NCI-H82 (cell line): Measurements from ENCODE around the gene TRUB1.
"Not testable (repeated sequence)": the region's sequence is repeated elsewhere in the genome, so short reads cannot be mapped to it uniquely, and the experiment has no call there.

Source experiments
- DNase-seq: peaks from one replicate; lab custom pipeline; 2025; lab: John Stamatoyannopoulos, UW

The TRUB1 gene

GRCh38 chr10:114937962-114938855 lies at the start of gene TRUB1:
Gene TRUB1, plus strand, starts transcription at chr10:114938195. Its CDS starts 59 bp downstream, at chr10:114938254.
- DNase-seq = peak; percentile 93

DNA sequence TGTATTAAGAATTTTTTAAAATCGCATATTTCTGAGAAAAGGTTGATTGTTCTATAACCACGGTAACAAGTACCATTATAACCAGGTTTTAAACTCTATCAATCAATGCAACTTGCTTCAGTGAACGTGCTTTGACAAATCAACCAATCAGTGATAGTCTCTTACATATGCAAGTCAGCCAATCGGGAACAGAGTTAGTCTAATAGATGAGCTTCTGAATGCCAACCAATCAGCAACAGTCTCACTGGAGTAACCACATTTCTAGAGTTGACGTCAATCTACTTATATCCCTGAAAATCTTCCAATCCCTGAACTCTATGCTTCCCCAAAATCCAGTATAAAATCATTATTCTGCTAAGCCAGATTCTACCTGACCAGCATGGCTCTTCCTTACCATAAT lies 44.7 kb upstream of the TRUB1 start:
- DNase-seq = peak; percentile 26

- DNase-seq = no peak
Observed at GRCh38 chr10:114894911-114895310, 43.1 kb upstream of the TRUB1 start.

DNA sequence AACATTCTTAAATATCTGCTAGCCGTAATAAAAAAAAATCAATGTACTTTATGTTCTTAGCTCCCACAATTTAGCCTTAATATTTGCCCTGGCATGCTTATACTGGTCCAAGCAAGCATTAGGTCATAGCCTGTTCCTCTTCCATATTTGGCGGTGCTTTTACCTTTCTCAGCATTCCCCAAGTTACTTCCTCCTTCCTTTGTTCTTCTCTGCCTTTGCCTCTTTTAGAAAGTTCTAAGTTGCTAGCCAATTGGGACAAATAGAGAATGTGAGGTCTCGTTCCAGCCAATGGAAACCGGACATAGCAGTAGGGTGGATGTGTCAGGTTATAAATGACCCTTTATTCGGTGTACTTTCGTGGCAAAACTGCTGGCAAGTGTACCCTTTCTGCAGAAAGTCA lies 41.0 kb upstream of the TRUB1 start:
- DNase-seq = not testable (repeated sequence)

- DNase-seq = no peak
Observed at GRCh38 chr10:114897593-114897992, 40.4 kb upstream of the TRUB1 start.

GRCh38 chr10:114899982-114900381 lies 38.0 kb upstream of the TRUB1 start:
- no peak for DNase-seq

DNA sequence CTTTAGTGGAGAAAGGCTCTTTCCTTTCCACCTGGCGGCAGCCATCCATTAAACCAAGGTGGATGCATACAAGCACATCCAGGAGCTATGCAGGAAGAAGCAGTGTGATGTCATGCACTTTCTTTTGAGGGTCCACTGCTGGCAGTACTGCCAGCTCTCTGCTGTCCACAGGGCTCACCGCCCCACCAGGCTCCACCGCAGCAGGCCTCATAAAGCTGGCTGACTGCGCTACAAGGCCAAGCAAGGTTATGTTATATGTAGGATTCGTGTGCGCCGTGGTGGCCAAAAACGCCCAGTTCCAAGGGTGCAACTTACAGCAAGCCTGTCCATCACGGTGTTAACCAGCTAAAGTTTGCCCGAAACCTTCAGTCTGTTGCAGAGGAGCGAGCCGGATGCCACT lies 37.3 kb upstream of the TRUB1 start:
- no peak for DNase-seq

DNA sequence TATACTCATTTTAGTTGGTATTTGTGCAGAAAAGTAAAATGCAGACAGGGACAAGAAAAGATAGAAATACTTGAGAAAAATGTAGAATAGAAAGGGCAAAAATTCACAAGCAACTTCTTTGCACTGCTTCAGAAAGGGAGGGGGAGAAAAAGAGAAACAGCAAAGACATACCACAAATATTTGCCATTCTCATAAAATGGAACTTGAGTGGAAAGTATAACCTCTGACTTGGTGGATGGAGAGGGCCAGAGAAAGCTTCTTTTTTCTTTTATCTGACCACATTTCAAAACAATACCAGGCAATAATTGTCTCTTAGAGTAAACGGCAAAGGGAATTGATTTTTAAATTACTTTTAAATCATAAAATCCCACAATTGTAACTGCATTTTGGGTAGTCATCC lies 35.8 kb upstream of the TRUB1 start:
- DNase-seq = no peak

DNA sequence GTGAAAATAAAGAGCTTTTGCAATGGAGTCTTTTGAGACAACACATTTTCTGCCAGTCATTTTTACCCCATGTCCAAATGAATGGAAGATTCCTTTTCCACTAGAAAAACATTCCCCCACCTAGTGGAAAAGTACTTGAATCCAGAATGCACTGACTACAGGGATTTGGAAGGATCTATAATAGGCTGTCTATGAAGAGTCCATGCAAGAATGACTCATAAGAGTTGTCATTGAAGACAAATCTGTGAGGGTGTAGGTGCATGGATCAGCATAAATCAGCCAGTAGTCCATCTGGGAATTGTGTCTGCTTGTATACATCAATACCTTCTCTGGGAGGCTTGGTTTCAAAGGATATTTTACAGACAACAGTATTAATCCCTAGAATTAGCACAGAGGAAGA lies 32.5 kb upstream of the TRUB1 start:
- DNase-seq = peak; percentile 26

DNA sequence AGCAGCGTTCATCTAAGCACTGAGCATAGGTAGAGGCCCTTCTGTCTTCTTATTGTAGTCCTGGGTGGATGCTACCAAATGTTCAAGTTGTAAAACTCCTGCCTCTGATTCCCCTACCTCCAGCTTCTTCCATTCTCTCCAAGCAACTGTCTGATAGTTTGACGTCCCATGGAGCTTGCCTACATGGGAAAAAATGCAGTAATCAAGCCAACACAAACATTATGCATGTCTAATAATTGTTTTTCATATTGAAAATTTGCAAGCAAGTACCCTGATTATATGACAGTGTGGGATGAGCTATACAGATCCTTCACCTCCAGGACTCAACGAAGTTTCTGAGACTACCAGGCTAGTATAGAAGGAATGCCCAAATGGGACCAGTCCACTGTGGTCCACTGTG lies 31.0 kb upstream of the TRUB1 start:
- no peak for DNase-seq

- no peak for DNase-seq
Observed at GRCh38 chr10:114908896-114909295, 29.1 kb upstream of the TRUB1 start.

GRCh38 chr10:114911052-114911711 lies 26.8 kb upstream of the TRUB1 start:
- no peak for DNase-seq

DNA sequence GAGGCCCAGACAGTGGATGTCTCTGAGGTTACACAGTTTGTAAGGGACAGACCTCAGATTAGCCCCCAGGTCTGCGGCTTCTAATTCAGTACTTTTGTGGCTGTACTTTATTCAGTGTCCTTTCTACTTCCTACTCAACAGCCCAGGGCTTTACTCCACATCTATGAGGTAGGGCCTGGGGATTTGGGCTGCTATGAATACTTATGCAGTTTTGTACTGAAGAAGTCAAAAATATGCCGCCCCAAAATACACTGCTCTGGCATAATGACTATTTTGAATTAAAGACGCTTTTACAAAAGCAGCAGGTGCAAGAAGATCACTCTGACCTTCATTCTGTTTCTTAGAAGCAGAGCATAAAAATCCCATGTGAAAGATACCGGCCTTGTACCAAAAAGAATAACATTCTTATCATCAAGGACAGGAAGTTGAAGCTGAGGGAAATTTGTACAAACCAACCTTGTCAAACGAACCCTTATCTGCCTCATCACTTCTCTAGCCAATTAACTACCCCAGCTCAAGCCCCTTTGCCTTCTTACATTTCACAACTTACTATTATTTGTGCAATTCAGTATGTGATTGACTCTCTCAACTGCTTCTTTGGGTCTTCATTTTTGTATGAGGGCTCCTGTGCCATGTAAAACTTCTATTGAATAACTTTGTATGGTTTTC lies 26.1 kb upstream of the TRUB1 start:
- no peak for DNase-seq

DNA sequence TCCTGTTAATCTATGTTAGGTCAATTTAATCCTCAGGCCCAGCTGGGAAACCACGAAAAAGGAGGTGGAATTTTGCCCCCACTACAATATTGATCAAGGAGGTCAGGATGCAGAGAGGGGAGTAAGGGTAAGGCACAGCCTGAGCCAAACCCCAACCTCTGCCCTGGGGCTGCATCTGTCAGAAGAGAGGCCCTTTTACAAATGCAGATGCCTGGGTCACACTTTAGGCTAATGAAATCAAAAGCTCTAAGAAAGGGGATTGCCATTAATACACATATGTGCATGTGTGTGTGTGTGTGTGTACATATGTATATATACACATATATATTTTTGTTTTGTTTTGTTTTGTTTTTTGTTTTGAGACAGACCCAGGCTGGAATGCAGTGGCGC lies 25.5 kb upstream of the TRUB1 start:
- no peak for DNase-seq

- DNase-seq = no peak
Observed at GRCh38 chr10:114914560-114914959, 23.4 kb upstream of the TRUB1 start.

DNA sequence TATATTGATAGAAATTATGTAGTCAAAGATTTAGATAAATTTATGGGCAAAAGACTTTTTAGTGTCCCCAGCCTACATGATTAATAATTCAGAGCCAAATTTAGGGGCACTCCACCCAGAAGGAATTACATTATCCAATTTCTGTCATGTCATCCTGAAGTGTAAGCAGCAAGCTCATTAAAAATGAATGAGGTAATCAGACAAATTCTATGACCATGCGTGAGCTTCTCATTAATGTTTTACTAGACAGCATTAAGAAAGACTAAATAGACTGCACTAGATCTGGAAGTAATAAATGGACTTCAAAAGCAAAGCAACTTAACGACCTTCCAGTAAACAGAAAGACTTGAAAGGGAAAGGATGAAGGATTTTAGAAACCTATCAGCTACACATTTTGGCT lies 22.7 kb upstream of the TRUB1 start:
- no peak for DNase-seq

DNA sequence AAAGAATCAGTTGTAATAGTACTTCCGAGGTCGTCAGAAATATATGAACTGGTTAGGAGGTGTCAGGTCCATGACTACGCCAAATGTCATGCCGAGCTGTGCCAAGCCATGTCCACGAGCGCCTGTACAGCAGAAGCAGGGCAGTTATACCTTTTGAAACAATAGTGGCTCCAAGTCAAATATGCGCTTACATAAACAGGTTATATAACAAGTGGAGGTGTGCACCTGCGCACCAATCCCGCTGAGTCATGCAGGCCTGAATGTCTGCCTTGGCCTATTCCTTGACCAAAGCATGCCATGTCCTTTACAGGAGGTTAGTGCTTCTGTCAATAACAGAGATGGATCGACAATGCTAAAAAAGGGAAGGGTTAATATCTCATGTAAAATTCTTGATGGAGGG lies 21.3 kb upstream of the TRUB1 start:
- no peak for DNase-seq

DNA sequence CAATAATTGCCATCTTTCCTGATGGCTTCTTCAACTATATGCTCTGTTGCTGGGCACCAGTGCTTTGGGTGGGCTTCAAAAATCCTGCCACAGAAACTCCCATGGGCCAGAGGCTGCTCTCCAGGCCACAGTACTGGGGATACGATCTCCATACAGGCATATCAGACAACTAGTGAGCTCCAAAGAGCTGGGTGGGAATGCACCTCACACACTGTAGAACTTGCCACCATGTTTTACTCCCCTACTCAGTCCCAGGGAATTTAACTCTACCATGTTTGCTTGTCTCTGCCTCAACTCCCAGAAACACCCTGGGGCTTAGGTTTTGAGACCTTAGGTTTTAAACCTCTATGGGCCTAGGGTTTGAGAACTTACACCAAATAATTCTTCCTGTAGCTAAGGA lies 20.5 kb upstream of the TRUB1 start:
- no peak for DNase-seq

GRCh38 chr10:114917927-114918672 lies 19.9 kb upstream of the TRUB1 start:
- DNase-seq = no peak

GRCh38 chr10:114920459-114920858 lies 17.5 kb upstream of the TRUB1 start:
- no peak for DNase-seq

DNA sequence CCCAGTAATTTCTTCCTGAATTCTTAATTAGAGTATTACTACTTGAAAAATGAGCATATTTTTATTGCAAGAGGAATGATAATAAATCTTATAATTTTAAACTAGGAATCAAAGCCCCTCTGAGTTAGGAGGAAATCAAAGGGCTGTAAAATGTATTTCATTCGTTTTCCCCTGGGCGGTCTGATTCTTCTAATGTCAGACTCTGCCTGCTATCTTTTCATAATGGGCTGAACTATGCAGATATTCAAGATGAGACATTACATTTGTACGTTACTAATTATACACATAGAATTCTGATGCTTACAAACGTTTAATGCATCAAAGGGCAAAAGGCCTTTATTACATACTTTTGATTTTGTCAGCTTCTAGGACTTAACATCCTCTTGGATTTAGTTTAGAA lies 16.0 kb upstream of the TRUB1 start:
- no peak for DNase-seq

GRCh38 chr10:114923551-114923950 lies 14.4 kb upstream of the TRUB1 start:
- no peak for DNase-seq
